NB4 (cell line): ENCODE data around the gene TXLNB.

ENCODE experiments used
- DNase-seq: peaks from one replicate; pipeline ENCODE4 v3.0.0; 2010; ENCODE audit warnings: low read depth
- H3K4me3 ChIP-seq: one replicate; pipeline ENCODE4 v1.5.1; 2011; ENCODE audit warnings: mild to moderate bottlenecking, low read depth, low read length, moderate library complexity
- CTCF ChIP-seq: IDR thresholded peaks from one replicate; pipeline ENCODE4 v1.5.1; 2012; ENCODE audit warnings: low read depth, low read length
- MAX ChIP-seq: IDR thresholded peaks from 2 replicates; pipeline ENCODE4 v1.6.1; 2011; ENCODE audit warnings: low read depth, low read length
- MYC ChIP-seq: IDR thresholded peaks from 2 replicates; pipeline ENCODE4 v1.6.1; 2011; ENCODE audit warnings: low read depth, low read length
- POLR2A ChIP-seq: IDR thresholded peaks from 2 replicates; pipeline ENCODE4 v1.6.1; 2011; ENCODE audit warnings: mild to moderate bottlenecking; ENCODE audit not compliant: insufficient read length; ENCODE audit errors: extremely low read depth

Gene TXLNB

GRCh38 chr6:139282684-139283083, 9.1 kb downstream of the TXLNB start:
- no peak for DNase-seq
- no peak for TF ChIP-seq CTCF
- no peak for TF ChIP-seq MYC
- TF ChIP-seq POLR2A, result no peak
- no peak for TF ChIP-seq MAX
- no peak overlapping the region for H3K4me3 ChIP-seq

- H3K4me3 ChIP-seq, result no peak overlapping the region
- DNase-seq, result no peak
- TF ChIP-seq MAX (no peak), CTCF (no peak), MYC (no peak), POLR2A (no peak)
Observed at GRCh38 chr6:139278190-139278589, 13.6 kb downstream of the TXLNB start.

- TF ChIP-seq MYC, result no peak
- TF ChIP-seq POLR2A, result no peak
- TF ChIP-seq CTCF, result no peak
- TF ChIP-seq MAX, result no peak
- H3K4me3 ChIP-seq, result no peak overlapping the region
- no peak for DNase-seq
Observed at GRCh38 chr6:139277587-139277986, 14.2 kb downstream of the TXLNB start.

GRCh38 chr6:139277161-139277560, 14.6 kb downstream of the TXLNB start:
- DNase-seq, result no peak
- H3K4me3 ChIP-seq, result no peak overlapping the region
- no peak for TF ChIP-seq POLR2A
- no peak for TF ChIP-seq MYC
- no peak for TF ChIP-seq MAX
- TF ChIP-seq CTCF, result no peak

GRCh38 chr6:139275279-139276055, 16.3 kb downstream of the TXLNB start:
- no peak for TF ChIP-seq MAX
- TF ChIP-seq MYC, result no peak
- no peak for TF ChIP-seq POLR2A
- no peak for TF ChIP-seq CTCF
- no peak for DNase-seq
- H3K4me3 ChIP-seq, result no peak overlapping the region
